IPS-NIHi7 (cell line): ENCODE results near the gene ATP2C2.

Source experiments
- DNase-seq: peaks from one replicate; pipeline ENCODE4 v3.0.0; 2012; ENCODE audit warnings: mixed read lengths; ENCODE audit errors: extremely low spot score

ATP2C2 gene

GRCh38 chr16:84366208-84366607 is 2.1 kb upstream of the ATP2C2 start:
- no peak for DNase-seq

- DNase-seq = no peak
Measured at GRCh38 chr16:84367297-84367680, 1.0 kb upstream of the ATP2C2 start.

GRCh38 chr16:84367750-84368307 is 509 bp upstream of the ATP2C2 start:
- DNase-seq = peak; percentile 35

GRCh38 chr16:84369105-84369504 is 767 bp downstream of the ATP2C2 start:
- no peak for DNase-seq

- no peak for DNase-seq
Measured at GRCh38 chr16:84369938-84370627, 1.7 kb downstream of the ATP2C2 start.

- no peak for DNase-seq
Measured at GRCh38 chr16:84370723-84371552, 2.6 kb downstream of the ATP2C2 start.

GRCh38 chr16:84371553-84371865 is 3.2 kb downstream of the ATP2C2 start:
- DNase-seq = no peak

- no peak for DNase-seq
Measured at GRCh38 chr16:84373907-84374489, 5.7 kb downstream of the ATP2C2 start.

GRCh38 chr16:84378099-84378498 is 9.8 kb downstream of the ATP2C2 start:
- DNase-seq = no peak

- no peak for DNase-seq
Measured at GRCh38 chr16:84378567-84378966, 10.2 kb downstream of the ATP2C2 start.

- DNase-seq = no peak
Measured at GRCh38 chr16:84379008-84379708, 10.8 kb downstream of the ATP2C2 start.

- no peak for DNase-seq
Measured at GRCh38 chr16:84379709-84380362, 11.5 kb downstream of the ATP2C2 start.

- no peak for DNase-seq
Measured at GRCh38 chr16:84380405-84380804, 12.1 kb downstream of the ATP2C2 start.

- no peak for DNase-seq
Measured at GRCh38 chr16:84382396-84382795, 14.1 kb downstream of the ATP2C2 start.

GRCh38 chr16:84383106-84383505 is 14.8 kb downstream of the ATP2C2 start:
- no peak for DNase-seq

GRCh38 chr16:84386047-84386446 is 17.7 kb downstream of the ATP2C2 start:
- DNase-seq = no peak

GRCh38 chr16:84387021-84387420 is 18.7 kb downstream of the ATP2C2 start:
- no peak for DNase-seq

GRCh38 chr16:84390131-84390785 is 21.9 kb downstream of the ATP2C2 start:
- DNase-seq = no peak

GRCh38 chr16:84391151-84392030 is 23.1 kb downstream of the ATP2C2 start:
- no peak for DNase-seq

- no peak for DNase-seq
Measured at GRCh38 chr16:84392031-84392360, 23.7 kb downstream of the ATP2C2 start.
